ENCODE results near the gene PSD.

GRCh38 chr10:102421757-102422512 lies 3.4 kb upstream of the PSD start:
- TF ChIP-seq POLR2AphosphoS5 (IDR thresholded peaks at IDR 0.05) (no peak), CTCF (IDR thresholded peaks at IDR 0.05; ENCODE audit: poor library complexity, severe bottlenecking) (no peak), EP300 (conservative IDR thresholded peaks at IDR 0.05; ENCODE audit: poor library complexity, severe bottlenecking) (no peak), EZH2 (IDR thresholded peaks at IDR 0.05; ENCODE audit: borderline replicate concordance, insufficient read depth, low read length, poor library complexity, severe bottlenecking) (no peak)
